ENCODE measurements around the gene EEIG1.

GRCh38 chr9:127959841-127960409 lies 20.9 kb downstream of the EEIG1 start:
- TF ChIP-seq CTCF (IDR thresholded peaks at IDR 0.05; ENCODE audit: insufficient read depth, low read depth, low read length) (no peak), EZH2 (IDR thresholded peaks at IDR 0.05; ENCODE audit: insufficient read depth, low read length) (no peak)

All from astrocyte (in vitro differentiated cells and primary cell).